OCI-LY3 (cell line): ENCODE results near the gene HEG1.

Experiments
- H2AFZ ChIP-seq: fragments of 200-600, 300-600 bp; shearing (Covaris generic); 2 replicates; pipeline ENCODE4 v1.6.0; 2014; ENCODE audit warnings: antibody characterized with exemption, low read depth, low read length
- H3K27ac ChIP-seq: fragments of 200-600, 300-600 bp; sonication (generic); 2 replicates; pipeline ENCODE4 v1.5.1; 2014; ENCODE audit warnings: mild to moderate bottlenecking, low read length, moderate library complexity, mixed read lengths
- H3K27me3 ChIP-seq: fragments of 200-600, 300-600 bp; sonication (generic); 2 replicates; pipeline ENCODE4 v1.6.1; 2014; ENCODE audit warnings: low read depth, low read length, mixed read lengths
- H3K36me3 ChIP-seq: fragments of 200-600, 300-600 bp; sonication (generic); replicated peaks from 2 replicates; pipeline ENCODE3; 2014; ENCODE audit warnings: low read depth, low read length, mixed read lengths
- H3K4me1 ChIP-seq: fragments of 300-600, 200-600 bp; sonication (generic); 2 replicates; pipeline ENCODE4 v1.6.1; 2014; ENCODE audit warnings: low read length, mixed read lengths
- H3K4me2 ChIP-seq: fragments of 200-600, 300-600 bp; sonication (generic); 2 replicates; pipeline ENCODE4 v1.6.1; 2014; ENCODE audit warnings: low read length, mixed read lengths
- H3K4me3 ChIP-seq: fragments of 300-600, 200-600 bp; sonication (generic); 2 replicates; pipeline ENCODE4 v1.5.1; 2014; ENCODE audit warnings: antibody characterized with exemption, mild to moderate bottlenecking, low read length, moderate library complexity
- H3K79me2 ChIP-seq: fragments of 300-600, 200-600 bp; shearing (Covaris generic); 2 replicates; pipeline ENCODE4 v1.6.1; 2014; ENCODE audit warnings: mild to moderate bottlenecking, low read length, mixed read lengths
- H3K9ac ChIP-seq: fragments of 300-600, 200-600 bp; shearing (Covaris generic); 2 replicates; pipeline ENCODE4 v1.6.0; 2014; ENCODE audit warnings: mild to moderate bottlenecking, low read length, moderate library complexity
- H3K9me3 ChIP-seq: fragments of 200-600, 300-600 bp; shearing (Covaris generic); 2 replicates; pipeline ENCODE4 v1.6.1; 2014; ENCODE audit warnings: low read length, mixed read lengths; ENCODE audit not compliant: insufficient read depth
- H4K20me1 ChIP-seq: fragments of 200-600, 300-600 bp; sonication (generic); 2 replicates; pipeline ENCODE4 v1.6.1; 2016; ENCODE audit warnings: low read length, mixed read lengths; ENCODE audit not compliant: insufficient read depth
- CTCF ChIP-seq: fragments of 200-600, 300-600 bp; sonication (generic); IDR thresholded peaks from 2 replicates; pipeline ENCODE4 v1.5.1; 2014; ENCODE audit warnings: antibody characterized with exemption, low read length, low read depth
- EZH2phosphoT487 ChIP-seq: fragments of 200-600 bp; shearing (Covaris generic); IDR thresholded peaks from 2 replicates; pipeline ENCODE4 v1.6.1; 2018; ENCODE audit warnings: antibody characterized with exemption, mixed run types, low read depth

Gene HEG1

GRCh38 chr3:125003859-125004595, 51.8 kb downstream of the HEG1 start:
- H3K36me3 ChIP-seq = no peaks in the 10 kb centered on the region
- H3K27ac ChIP-seq = no peak overlapping the region
- H3K4me1 ChIP-seq = no peaks in the 10 kb centered on the region
- no peaks in the 10 kb centered on the region for H3K79me2 ChIP-seq
- no peak overlapping the region for H3K4me2 ChIP-seq
- H3K4me3 ChIP-seq = no peak overlapping the region
- H3K9me3 ChIP-seq = no peaks in the 10 kb centered on the region
- no peak for TF ChIP-seq EZH2phosphoT487
- TF ChIP-seq CTCF = no peak
- no peaks in the 10 kb centered on the region for H4K20me1 ChIP-seq
- H2AFZ ChIP-seq = no peak overlapping the region
- H3K9ac ChIP-seq = no peak overlapping the region
- 0 out of 2 replicates have a peak, but pooled peaks cover 8% of the 10 kb centered on the region for H3K27me3 ChIP-seq

GRCh38 chr3:125003369-125003853, 52.4 kb downstream of the HEG1 start:
- H3K9me3 ChIP-seq = no peaks in the 10 kb centered on the region
- no peaks in the 10 kb centered on the region for H3K4me1 ChIP-seq
- H3K27me3 ChIP-seq = 0 out of 2 replicates have a peak, but pooled peaks cover 8% of the 10 kb centered on the region
- H3K4me3 ChIP-seq = no peak overlapping the region
- H4K20me1 ChIP-seq = no peaks in the 10 kb centered on the region
- H2AFZ ChIP-seq = no peak overlapping the region
- no peaks in the 10 kb centered on the region for H3K36me3 ChIP-seq
- TF ChIP-seq EZH2phosphoT487 = no peak
- no peak for TF ChIP-seq CTCF
- no peaks in the 10 kb centered on the region for H3K79me2 ChIP-seq
- H3K9ac ChIP-seq = no peak overlapping the region
- no peak overlapping the region for H3K27ac ChIP-seq
- H3K4me2 ChIP-seq = no peak overlapping the region

- no peak overlapping the region for H3K27ac ChIP-seq
- H3K36me3 ChIP-seq = no peaks in the 10 kb centered on the region
- no peaks in the 10 kb centered on the region for H4K20me1 ChIP-seq
- 0 out of 2 replicates have a peak, but pooled peaks cover 8% of the 10 kb centered on the region for H3K27me3 ChIP-seq
- H3K4me3 ChIP-seq = no peak overlapping the region
- H3K79me2 ChIP-seq = no peaks in the 10 kb centered on the region
- no peaks in the 10 kb centered on the region for H3K9me3 ChIP-seq
- no peaks in the 10 kb centered on the region for H3K4me1 ChIP-seq
- H3K9ac ChIP-seq = no peak overlapping the region
- H2AFZ ChIP-seq = no peak overlapping the region
- TF ChIP-seq EZH2phosphoT487 = no peak
- no peak for TF ChIP-seq CTCF
- no peak overlapping the region for H3K4me2 ChIP-seq
Measured at GRCh38 chr3:125002414-125003368, 53.1 kb downstream of the HEG1 start.
